HG03196 (cell line): ENCODE data around the gene KCNC3.

ENCODE experiments used
- ATAC-seq: cut with Tn5 transposase; IDR thresholded peaks from one replicate; pipeline ENCODE4 v1.9.1; 2021; ENCODE audit not compliant: unreplicated experiment

The KCNC3 gene

DNA sequence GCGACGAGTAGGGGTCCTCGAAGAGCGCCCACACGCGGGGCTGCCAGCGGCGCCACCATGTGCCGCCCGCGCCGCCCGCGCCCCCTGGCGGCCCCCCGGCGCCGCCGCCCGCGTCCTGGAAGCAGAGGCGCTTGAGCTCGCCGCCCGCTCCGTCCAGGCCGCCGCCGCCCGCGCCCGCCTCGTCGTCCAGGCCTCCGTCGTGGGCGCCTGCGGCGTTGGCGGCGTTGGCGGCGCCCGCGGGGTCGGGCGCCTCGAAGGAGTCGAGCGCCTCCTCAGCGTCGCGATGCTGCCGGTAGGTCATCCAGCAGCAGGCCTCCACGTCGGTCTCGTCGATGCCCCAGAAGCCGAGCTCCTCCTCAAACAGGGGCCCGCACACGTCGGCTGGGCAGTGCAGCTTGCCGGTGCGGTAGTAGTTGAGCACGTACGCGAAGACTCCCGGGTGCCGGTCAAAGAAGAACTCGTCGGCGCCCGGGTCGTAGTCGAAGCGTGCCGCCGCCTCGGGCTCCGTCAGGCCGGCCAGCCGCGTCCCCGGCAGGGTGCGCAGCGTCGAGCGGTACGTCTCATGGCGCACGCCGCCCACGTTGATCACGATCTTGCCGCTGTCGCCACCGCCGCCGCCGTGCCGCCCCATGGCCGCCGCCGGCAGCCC lies 829 bp downstream of the KCNC3 start:
- ATAC-seq, result no peak

DNA sequence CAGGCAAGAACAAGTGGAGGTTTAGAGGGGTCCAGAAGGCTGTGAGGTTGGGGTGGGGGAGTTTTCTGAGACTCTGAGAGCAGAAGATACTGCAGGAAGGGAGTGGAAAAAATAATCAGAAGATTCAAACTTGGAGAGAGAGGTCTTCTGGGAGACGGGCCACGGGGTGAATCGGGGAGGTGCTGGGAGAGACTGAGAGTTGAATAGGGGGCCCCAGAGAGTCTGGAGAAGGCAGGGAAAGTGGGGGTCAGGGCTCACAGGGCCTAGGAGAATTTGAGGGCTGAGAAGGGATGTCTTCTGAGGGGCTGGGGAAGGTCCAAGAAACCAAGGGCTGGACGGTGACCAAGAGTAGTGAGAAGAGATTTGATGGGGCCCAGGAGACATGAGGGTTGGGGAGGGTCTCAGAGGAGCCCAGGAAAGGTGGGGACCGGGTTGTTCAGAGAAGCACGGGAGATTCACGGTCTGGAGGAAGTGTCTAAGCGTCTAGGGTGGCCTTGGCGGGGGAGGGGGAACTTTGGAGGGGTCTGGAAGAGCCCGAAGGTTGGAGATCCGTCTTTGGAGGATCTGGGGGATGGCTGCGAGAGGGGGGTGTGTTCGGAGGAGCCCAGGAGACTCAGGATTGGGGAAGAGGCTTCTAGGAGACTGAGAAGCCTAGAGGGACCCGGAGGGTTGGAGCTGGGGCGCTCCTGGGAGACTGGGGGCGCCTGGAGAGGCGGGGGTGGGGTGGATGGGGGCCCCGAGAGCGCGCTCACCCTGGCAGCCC lies 1.5 kb downstream of the KCNC3 start:
- ATAC-seq, result no peak

DNA sequence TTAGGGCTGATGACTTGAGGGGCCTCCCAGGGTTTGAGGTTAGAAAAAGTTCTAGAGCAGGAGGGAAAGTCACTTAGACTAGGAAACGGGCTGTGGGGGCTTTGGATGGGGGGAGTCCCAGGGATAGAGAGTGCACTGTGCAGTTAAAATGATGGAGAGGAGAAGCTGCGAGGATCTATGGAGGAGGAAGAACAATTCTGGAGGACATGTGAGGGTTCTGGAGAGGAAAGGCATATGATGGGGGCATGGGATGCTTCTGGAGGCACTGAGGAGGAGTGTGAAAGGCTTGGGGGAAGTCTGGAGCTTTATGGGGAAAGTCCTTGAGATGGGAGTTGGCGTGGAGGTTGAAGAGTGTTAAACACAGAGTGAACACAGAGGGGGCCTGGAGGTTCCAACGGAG lies 2.2 kb downstream of the KCNC3 start:
- no peak for ATAC-seq

DNA sequence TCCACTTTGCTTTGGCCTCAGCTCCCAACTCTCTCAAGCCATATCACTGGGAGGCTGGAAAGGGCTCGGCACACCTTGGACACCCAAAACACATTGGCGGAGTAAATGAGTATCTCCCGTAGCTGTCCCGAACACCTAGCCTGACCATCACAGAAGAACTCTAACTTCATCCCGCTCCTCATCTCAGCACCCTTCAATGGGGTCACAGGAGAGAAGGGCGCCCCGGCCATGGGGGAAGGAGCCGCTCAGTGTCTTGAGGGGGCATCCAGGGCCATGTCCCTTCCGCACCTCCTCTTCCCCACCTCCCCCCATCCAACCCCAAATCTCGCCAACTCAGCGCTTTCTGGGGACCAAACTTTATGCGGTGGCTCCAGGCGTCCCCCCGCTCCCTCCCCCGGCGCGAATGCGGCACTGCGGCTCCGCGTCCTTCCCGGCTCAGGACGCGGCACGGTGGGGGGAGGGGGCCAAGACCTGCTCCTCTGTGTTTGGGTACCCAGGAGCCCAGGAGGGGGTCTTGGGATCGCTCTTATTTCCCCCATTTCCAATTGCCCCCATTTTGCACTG lies 3.0 kb downstream of the KCNC3 start:
- no peak for ATAC-seq

DNA sequence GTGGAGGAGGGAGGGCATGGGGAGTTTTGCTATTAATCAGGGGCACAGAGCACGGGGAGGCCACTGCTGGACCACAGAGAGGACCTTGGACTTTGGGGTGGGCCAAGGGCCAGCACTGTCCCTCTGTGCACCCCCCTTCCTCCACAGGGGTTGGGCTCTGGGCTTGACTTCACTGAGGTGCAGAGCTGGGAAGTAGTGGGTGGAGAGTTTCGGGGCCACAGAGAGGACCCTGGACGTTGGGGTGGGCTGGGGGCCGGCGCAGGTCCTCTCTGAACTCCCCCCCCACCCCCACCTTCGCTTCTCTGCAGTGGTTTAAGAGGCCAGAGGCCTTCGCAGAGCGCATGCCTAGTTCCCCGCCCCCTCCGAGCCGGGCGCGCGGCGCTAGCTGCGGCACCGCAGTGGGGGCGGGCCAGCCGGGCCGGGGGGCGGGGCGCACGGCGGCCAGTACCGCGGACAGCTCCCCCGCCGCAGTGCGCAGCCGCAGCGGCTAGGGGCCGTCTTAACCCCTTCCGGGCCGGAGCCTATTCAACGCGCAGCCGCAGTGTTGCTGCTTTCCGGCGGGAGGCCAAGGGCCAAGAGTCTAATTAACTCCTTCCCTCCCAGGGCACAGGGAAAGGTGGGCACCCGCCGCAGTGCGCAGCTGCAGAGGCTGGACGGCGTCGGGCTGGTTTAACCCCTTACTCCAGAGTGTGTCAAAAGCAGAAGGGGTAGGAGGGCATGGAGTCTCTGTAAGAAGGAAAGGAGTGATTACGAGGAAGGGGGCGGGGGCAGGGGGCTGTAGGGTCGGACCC lies 3.7 kb downstream of the KCNC3 start:
- no peak for ATAC-seq

DNA sequence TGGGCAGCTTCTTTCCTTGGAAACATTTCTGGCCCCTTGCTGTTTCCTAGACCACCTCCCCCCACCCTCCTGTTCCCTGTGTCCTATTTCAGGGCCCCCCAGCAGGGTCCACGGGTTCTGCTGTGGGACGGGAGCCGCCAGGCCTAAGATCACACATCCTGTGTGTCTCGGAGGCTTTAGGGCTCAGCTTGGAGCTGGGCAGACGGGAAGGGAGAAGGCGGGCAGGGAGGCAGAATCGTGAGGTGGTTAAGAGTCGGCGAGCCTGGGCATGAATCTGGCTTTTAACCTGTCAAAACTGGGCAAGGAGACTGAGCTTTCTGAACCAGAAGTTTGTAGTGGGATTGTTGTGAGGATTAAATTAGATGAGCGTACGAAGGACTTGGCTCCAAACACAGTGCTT lies 4.8 kb downstream of the KCNC3 start:
- ATAC-seq, result no peak

DNA sequence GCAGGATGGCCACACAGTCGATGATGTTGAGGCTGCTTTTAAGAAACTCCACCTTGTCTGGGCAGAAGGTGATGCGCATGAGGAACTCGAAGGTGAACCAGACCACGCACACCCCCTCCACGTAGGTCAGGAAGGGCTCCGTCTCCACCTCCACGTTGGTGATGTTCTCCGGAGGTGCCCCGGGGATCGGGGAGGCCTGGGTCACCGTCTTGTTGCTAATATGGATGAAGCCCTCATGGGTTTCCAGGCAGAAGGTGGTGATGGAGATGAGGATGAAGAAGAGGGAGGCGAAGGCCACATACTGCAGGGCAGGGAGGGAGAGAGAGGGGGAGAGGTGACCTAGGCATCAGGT lies 5.4 kb downstream of the KCNC3 start:
- ATAC-seq, result no peak

DNA sequence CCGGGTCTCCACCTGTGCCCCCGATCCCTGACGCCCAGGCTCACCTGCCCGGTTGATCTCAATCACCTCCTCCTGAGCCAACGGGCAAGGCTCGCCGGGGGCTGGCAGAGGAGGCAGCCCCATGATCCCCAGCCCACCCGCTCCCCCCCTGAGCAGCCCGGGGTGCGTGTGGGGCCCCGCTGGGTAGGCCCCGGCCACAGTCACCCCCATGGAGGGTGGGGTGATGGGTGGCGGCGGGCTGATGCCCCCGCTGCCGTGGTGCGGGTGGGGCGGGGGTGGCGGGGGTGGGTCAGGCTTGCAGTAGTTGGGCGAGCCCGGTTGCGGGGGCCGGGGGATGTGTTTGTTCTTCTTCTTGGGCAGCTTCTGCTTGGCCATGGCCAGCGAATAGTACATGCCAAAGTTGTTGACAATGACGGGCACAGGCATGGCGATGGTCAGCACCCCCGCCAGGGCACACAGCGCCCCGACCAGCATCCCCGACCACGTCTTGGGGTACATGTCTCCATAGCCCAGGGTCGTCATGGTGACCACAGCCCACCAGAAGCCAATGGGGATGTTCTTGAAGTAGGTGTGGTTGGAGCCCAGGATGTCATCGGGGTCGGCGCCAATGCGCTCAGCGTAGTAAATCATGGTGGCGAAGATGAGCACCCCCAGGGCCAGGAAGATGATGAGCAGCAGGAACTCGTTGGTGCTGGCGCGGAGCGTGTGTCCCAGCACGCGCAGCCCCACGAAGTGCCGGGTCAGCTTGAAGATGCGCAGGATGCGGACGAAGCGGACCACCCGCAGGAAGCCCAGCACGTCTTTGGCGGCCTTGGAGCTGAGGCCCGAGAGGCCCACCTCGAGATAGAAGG lies 6.0 kb downstream of the KCNC3 start:
- ATAC-seq, result no peak

GRCh38 chr19:50322234-50322633 lies 6.9 kb downstream of the KCNC3 start:
- ATAC-seq, result no peak

DNA sequence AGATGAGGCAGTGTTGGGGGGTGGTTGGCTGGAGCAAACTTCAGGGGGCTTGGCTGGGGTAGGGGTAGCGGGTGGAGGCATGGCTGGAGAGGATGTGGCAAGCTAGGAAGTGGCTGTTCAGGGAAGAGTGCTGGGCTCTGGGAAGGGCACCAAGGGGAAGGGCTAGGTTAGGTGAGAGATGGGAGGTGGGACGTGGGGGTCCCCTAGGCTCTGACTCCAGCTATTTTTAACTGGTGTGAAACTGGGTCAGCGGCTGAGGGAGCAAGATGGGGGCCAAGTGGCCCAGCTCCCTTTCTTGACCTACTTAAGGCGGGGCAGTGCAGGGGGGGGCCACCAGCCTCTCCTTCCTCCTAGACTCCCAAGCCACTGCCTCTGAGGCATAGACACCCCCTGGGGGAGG lies 7.3 kb downstream of the KCNC3 start:
- ATAC-seq, result no peak

GRCh38 chr19:50320596-50320995 lies 8.6 kb downstream of the KCNC3 start:
- ATAC-seq, result no peak

DNA sequence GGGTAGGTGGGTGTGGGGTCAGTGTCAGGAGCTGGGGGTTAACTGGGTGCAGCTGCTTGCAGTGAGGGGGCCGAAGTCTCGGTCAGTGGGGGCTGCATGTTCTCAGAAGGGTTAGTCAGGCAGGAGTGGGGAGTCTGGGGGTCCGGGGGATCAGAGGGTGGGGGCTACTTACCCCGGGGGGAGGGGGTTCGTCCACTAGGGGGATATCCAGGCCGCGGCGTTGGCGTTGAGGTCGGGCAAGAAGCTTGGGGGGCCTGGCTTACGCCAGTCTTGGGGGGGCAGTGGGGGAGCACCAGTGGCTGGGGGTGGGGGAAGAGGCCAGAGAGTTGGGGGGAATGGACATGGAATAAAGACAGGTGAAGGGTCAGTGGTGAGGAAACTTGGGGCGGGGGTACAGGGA lies 9.1 kb downstream of the KCNC3 start:
- ATAC-seq, result no peak

DNA sequence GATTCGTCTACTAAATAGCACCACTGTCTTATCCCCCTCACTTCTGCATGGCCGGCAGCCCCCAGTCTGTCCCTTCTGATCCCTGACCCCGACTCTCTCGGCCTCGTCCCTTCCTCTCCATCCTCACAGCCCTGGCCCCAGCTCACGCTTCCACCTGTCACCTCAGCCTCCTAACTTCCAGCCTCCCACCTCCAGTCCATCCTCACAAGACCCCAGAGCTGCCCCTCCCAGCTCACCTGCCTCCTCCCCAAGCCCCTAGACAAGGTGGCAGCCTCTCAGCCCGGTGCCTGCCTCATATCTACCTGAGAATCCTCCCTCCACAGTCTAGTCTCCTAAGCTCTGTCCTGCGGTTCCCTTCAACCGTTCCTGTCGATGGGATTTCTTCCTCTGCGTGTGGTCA lies 10.0 kb downstream of the KCNC3 start:
- no peak for ATAC-seq

DNA sequence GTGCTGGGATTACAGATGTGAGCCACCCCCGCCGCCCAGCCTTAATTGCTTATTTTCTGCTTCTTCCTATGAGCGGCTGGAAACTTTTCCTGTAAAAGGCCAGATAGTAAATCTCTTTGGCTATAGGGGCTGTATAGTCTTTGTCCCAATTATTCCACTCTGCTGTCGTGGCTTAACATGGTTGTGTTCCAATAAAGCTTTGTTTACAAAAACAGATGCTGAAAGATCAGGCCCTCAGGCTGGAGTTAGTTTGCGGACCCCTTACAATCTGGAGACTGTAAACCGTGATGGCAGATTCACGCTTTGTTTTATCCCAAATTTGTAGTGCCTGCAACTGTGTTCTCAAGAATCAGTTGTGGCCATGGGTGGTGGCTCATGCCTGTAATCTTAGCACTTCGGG lies 10.7 kb downstream of the KCNC3 start:
- ATAC-seq, result no peak

- ATAC-seq, result no peak
Measured at GRCh38 chr19:50317115-50317514, 12.1 kb downstream of the KCNC3 start.

DNA sequence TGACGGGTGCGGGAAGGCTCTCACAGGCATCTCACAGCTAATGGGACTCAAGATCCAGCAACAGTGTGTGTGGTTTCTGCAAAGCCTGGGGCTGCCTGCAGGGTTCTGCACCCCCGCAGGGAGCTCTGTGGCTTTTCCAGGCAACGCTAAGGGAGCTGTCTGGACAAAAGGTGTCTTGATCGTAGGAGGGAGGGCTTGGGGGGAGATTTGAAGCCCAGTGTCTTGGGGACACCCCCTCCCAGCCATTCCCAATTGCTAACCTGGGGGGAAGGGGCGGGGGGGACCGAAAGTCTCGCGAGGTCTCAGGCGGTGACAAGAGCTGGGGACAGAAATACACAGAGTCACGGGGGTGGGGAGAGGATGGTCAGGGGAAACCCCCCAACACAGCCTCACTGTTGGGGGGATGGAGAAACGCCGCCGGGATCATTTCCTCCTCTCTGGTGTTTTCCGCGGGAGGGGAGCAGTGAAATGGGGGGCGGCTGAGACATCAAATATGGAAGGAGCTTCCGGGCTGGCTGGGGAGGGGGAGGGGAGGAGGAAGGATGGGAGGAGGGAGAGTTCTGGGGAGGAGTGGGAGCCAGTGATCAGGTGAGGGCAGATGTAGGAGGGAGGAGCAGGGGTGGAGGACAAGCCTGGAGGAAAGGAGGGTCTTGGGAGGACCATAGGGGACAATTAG lies 13.3 kb downstream of the KCNC3 start:
- no peak for ATAC-seq

GRCh38 chr19:50314724-50315708 lies 14.2 kb downstream of the KCNC3 start:
- no peak for ATAC-seq

DNA sequence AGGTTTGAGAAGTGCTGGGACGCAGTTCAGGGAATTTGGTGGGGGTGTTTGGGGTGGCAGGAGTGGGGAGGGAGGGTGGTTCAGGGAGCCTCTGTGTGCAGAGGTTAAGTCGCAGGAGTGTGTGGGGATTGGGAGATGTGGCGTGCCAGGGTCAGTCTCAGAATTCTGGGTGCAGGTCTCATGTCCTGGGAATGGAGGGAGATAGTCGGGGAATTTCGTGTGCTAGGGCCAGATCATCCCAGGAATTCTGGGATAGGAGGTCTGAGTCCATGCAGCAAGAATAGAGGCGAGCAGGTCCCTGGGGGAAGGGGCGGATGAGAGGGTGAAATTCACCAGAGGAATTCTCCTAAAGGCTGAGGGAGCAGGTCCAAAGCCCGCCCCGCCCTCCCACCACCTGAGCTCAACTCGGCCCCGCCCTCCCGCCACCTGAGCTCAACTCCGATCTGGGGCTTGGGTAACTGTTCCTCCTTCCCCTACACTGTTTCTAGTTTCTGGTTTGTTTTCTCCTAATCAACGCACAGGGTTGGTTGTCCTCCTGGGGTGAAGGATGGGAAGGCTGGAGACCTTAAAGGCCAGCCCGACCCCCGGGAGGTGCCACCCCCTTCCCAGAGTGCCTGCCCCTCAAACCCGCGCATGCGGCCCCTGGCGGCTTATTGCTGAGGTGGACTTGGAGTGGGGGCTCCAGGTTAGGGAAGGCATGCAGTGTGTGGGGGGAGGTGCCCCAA lies 15.2 kb downstream of the KCNC3 start:
- no peak for ATAC-seq
